ENCODE data around the gene LMF1.
"Not testable (repeated sequence)": the region's sequence is repeated elsewhere in the genome, so short reads cannot be mapped to it uniquely, and the experiment has no call there.

Gene LMF1

DNA sequence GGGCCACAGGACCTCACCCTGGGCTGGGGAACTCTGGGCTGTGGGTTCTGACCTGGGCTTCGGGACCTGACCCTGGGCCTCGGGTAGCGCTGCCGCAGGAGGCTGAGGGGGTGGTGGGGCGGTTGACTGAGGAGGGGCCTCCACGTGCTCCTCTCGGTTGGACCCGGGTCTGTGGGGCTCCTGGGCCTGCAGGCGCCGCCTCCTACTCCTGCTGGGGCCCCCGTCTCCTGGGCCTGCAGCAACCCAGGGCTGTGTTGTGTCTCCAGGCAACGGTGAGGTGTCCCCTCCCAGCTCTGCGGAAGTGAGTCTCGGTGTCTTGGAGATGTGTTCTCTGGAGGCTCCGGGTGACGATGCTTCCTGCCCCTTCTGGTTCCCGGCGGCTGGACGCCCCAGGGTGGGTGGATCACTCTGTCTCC is 128.7 kb downstream of the LMF1 start:
- DNase-seq, result no peak

DNA sequence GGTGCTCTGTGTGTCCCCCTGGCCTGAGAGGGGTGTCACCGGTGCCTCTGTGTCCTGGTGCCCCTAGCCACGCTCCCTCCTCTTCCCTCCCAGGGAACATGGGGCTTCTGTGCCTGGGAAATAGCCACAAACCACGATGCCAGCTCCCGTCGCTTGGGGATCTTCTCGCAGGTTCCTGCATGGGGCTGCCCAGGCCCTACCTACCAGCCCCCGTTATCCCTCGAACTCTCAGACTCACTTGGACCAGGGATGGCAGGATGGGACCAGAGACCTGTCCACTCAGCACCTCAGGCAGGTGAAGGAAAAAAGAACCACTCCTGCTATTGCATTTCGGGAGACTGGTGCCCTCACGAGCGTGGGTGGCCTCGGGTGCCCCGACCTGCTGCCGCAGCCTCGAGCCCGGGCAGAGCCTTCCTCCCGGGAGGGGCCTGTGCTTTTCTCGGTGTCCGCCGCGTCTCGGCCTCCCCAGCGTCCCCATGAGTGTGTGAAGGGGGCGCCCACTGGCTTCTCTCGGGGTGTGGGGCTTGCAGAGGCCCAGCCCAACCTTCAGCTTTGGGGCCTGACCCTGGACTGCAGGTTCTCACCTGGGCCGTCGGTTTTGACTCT is 129.2 kb downstream of the LMF1 start:
- DNase-seq, result no peak

DNA sequence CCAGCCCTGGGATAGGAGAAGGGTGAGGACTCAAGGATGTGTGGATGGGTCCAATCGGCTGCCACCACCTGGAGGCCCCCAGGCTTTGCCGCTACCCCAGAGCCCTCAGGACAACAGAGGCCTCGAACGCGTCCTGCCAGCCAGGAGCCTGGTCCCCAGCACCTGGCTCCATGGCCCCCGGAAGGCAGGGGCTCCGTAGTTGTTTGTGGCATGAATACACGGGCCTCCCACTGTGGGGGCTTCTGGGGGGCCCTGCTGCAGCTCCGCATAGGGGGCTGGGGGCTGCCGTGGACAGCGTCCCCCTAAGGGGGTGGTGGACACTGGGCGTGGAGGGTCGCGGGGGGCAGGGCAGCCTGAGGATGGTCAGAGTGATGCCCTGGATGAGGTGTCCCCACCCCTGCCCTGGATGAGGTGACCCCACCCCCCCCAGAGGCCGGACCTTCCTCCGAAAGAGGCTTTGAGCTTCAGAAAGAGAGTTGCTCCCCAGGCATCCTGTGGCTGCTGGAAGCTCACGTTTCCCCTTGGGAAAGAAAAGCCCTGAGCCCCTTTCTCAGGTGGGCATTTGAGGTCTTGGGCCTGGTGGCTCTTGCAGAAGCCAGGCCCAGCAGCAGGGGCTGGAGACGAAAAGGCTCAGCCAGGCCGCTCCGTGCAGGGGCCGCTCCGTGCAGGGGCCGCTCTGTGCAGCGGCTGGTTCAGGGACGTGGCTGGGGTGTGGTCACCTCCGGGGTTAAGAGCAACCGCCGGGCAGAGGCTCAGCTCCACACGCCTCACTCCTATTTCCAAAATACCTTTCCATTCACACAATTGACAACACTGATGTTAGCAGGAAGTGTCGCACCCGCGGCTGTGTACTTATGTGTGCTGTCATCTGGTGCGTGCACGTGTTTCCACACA is 130.0 kb downstream of the LMF1 start:
- DNase-seq, result no peak

DNA sequence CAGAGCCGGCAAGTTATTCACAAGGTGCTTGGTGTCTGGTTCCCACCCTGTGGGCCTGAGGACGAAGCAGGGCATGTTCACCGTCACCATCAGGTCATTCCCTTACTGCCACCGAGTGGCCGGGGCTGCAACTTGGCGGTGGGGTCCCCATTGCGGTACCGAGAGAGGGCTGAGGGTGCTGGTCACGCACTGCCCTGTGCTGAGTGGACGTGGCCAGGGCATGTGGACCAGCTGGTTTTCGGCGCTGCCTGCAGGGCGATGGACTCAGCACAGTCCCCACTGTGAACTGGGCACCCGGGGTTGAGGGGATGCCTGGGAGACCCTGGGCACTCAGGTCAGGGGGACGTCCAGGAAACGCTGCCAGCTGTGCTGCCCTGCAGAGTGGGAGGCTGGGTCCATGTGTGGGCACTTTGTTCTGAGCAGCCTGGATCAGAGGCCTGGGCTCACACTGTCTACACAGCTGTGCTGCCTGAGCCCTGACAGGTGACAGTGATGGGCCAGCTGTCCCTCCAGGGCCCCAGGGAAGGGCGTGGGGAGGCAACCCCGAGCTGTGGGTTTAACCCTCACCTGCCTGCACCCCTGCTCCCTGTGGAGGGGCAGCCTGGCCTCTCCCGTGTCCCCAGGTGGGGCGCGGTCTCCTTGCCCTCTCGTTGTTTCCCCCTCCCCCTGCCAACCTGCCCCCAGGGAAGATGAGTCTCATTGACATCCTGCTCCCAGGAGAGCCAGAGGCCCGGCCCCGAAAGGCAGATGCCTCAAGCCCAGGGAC is 131.0 kb downstream of the LMF1 start:
- DNase-seq, result no peak

GRCh38 chr16:838741-839140 is 132.0 kb downstream of the LMF1 start:
- DNase-seq, result no peak

DNA sequence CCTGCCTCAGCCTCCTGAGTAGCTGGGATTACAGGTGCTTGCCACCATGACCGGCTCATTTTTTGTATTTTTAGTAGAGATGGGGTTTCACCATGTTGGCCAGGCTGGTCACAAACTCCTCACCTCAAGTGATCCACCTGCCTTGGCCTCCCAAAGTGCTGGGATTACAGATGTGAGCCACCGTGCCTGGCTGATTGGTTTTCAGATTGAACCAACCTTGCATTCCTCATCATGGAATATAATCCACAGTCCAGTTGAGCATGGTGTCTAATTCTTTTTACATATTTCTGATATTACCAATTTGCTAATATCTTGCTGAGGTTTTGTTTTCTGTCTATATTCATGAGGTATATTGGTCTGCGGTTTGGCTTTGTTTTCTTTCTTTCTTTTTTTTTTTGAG is 134.0 kb downstream of the LMF1 start:
- not testable (repeated sequence) for DNase-seq

DNA sequence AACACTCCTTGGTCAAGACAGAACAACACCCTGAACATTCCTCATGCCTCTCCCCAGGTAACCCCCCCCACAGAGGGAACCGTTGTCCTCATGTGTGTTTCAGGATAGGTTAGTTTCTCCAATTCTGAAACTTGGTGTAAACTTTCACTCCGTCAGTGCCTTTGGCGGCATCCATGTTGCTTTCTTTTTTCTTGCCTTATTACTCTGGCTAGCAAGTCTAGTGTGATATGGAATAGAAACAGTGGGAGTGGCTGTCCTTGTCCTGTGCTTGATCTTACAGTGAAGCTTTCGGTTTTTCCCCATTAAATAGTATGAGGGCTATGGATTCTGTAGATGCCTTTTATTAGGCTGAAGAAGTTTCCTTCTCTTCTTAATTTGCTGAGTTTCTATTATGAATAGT is 134.6 kb downstream of the LMF1 start:
- no peak for DNase-seq

DNA sequence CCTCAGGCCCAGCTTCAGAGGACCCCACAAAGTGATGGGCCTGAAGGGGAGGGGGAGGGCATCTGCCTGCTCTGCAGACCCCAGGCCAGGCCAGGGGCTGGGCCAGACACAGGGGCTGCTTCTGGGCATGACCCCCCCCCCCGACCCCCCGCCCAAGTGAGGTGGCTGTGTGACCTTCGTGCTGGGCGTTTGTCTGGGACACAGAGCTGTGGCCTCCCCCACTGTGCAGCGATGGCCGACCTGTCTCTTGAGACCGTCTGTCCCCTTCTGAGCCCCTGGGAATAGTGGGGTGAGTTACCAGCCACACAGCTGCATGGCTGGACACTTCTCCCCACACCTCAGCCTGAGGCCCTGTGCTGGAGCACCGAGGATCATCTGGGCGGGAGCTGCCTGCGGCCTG is 135.4 kb downstream of the LMF1 start:
- no peak for DNase-seq

DNA sequence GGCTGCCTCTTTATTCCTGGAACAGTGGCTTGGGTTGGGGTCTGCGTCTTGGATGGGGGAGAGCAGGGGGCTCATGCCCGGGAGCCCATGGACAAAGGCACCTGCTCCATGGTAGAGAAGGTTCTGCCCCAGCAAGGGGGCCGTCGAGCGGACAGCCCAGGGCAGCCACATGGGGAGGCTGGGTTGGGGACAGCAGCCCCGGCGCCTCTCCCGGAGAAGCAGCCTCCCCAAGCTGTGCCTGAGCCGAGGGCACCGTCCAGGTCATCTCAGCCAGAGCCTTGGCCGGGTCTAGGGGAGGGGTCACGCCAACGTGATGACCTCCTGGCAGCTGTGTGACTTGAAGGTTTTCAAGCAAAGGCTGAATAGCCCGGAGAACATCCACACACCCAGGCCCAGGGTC is 137.4 kb downstream of the LMF1 start:
- no peak for DNase-seq

GRCh38 chr16:832652-833336 is 138.0 kb downstream of the LMF1 start:
- no peak for DNase-seq

GRCh38 chr16:831571-832413 is 139.0 kb downstream of the LMF1 start:
- no peak for DNase-seq

DNA sequence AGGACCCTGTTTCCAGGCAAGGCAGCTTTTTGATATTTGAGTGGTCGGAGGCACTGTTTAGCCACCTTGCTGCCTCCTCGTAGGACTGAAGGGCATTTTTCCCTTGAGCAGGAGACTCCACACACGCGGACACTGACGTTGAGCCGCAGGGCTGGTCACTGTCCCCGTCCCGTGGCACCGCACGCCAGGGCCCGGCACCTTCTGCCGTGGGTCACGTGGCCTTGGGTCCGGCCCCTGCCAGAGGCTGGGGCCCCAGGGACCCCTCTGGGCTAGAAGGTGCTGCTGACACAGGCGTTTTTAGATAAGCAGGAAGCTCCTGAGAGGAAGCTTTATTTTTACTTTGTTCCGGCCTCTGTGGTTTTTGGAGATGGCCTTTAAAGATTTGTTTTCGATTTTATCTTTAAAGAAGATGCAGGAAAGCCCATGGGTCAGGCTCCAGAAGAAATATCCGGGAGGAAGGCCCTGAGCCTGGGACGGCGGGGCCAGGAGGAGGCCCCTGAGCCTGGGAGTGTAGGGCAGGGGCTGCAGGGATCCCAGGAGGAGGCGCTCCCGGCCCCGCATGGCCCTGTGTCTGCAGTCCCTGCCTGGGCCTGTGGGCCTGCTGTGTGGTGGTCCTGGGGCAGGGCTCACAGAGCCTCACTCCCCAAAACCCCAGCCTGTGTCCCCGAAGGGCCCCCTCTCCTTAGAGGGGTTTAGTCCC is 139.8 kb downstream of the LMF1 start:
- DNase-seq, result no peak

DNA sequence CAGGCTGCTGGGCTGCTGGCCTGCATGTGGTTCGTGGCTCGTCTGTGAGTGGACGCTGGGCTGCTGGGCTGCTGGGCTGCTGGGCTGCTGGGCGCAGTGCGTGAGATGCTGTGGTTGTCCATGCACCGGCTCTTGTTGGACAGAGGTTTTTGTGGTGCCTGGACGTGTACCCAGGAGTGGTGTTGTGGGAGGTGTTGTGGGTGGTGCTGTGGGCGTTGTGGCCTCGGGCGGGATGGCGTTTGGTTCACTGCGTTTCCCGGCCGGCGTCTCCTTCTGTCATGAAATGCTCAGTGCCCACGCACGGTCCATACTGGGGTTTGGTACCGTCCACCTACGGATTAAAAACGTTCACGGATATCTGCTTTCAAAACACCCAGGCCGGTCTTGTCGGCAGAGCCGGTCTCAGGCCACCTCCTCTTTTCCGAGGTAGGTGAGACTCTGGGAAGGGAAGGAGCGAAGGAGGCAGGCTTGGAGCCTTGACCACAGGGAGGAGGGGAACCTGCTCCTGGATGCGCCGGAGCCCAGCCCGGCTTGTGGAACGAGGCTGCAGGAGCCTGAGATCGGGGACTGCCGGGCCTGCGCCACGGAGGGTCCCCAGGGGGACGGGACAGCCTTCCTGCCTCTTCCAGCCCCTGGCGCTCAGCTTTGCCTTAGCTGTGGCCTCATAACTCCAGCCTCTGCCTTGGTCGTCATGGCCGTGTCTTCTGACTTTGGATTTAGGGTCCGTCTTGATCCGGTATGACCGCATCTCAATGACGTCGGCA is 140.5 kb downstream of the LMF1 start:
- DNase-seq, result no peak

- no peak for DNase-seq
Measured at GRCh38 chr16:828891-829290, 141.9 kb downstream of the LMF1 start.

DNA sequence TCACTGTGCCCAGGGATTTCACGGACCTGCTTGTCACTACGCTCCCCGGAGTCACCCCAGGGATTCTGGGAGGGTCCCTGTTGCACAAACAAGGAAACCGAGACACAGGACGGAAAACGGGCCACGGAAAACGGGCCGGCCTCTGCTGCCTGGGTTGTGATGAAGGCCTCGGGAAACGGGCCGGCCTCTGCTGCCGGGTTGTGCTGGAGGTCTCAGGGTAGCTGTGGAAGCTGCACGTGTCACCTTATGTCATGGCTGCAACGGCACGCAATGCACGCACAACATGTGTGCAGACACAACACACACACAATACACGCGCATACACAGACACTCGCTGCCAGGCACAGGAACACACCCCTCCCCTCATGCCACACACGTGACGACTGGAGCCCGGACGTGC is 143.3 kb downstream of the LMF1 start:
- DNase-seq, result no peak

- DNase-seq, result no peak
Measured at GRCh38 chr16:825341-826061, 145.3 kb downstream of the LMF1 start.

DNA sequence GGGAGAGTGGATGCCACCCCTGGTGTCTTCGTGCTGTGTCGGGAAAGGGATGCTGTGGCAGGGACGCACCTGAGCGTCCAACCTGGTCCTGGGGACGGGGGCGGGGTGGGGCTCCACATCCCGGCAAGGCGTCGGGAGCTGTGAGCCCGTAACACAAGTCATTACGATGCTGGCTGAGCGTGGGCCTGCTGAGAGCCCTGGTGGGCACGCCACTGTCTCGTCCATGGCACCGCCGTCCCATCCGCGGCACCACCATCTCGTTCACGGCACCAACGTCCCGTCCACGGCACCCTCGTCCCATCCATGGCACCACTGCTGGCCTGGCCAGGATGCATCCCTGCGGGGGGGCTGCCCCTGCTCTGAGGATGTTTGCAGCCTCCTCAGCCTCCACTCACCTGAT is 146.2 kb downstream of the LMF1 start:
- DNase-seq, result no peak

DNA sequence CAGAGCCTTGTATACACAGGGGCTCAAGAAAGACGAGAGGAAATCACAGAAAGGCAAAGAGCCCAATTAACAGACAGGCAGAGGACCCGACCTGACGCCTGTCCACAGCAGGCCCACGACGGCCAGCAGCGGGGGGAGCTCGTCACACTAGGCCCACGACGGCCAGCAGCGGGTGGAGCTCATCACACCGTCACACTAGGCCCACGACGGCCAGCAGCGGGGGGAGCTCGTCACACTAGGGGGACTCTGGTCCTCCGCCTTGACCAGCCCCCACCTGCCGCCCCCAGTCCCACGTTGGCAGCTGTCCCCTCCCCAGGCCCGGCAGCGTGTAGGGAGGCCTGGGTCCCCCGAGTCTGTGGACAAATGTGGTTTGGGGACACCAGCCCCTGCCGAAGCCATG is 146.6 kb downstream of the LMF1 start:
- DNase-seq, result no peak

DNA sequence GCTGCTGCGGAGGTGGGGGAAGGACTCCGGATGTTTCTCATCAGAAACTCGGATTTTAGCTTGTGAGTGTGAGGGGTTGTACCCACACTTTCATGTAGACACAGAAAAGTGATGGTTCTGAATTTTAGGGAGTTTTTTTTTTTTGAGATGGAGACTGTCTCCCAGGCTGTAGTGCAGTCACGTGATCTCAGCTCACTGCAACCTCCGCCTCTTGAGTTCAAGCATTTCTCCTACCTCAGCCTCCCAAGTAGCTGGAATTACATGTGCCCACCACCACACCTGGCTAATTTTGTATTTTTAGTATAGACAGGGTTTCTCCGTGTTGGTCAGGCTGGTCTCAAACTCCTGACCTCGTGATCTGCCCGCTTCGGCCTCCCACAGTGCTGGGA is 147.9 kb downstream of the LMF1 start:
- no peak for DNase-seq
